GM23338 (cell line): Measurements from ENCODE around the gene MON2. TPM values are rescaled to one million over a fixed set of nuclear protein-coding genes. Genes with fewer than 3 reads are reported as not detected.

Experiments used
- ATAC-seq: fragments of 200-7000 bp; cut with Tn5 transposase; 3 replicates; pipeline ENCODE4 v1.9.1; 2020
- DNase-seq: peaks from one replicate; pipeline ENCODE4 v3.0.0-alpha.2; 2015; ENCODE audit warnings: low spot score
- H2AFZ ChIP-seq: fragments of 200-600 bp; sonication (generic); 2 replicates; pipeline ENCODE4 v1.8.0; 2016; ENCODE audit warnings: antibody characterized with exemption, mild to moderate bottlenecking, moderate library complexity
- H3F3A ChIP-seq: fragments of 200-600 bp; sonication (generic); replicated peaks from 2 replicates; pipeline ENCODE4 v1.8.0; 2017; ENCODE audit warnings: antibody characterized with exemption, mixed run types, low read depth
- H3K27ac ChIP-seq: fragments of 200-600 bp; sonication (generic); 2 replicates; pipeline ENCODE4 v1.6.1; 2016; ENCODE audit warnings: low read depth
- H3K27me3 ChIP-seq: fragments of 200-600 bp; sonication (generic); 2 replicates; pipeline ENCODE4 v1.8.0; 2016; ENCODE audit warnings: mild to moderate bottlenecking, mixed run types, moderate library complexity; ENCODE audit not compliant: insufficient read depth
- H3K36me3 ChIP-seq: fragments of 200-600 bp; sonication (generic); 2 replicates; pipeline ENCODE4 v1.8.0; 2016; ENCODE audit warnings: mild to moderate bottlenecking; ENCODE audit not compliant: insufficient read depth
- H3K4me1 ChIP-seq: fragments of 200-600 bp; sonication (generic); 2 replicates; pipeline ENCODE4 v1.8.0; 2016; ENCODE audit warnings: mild to moderate bottlenecking, moderate library complexity; ENCODE audit not compliant: insufficient read depth
- H3K4me2 ChIP-seq: fragments of 200-600 bp; sonication (generic); 2 replicates; pipeline ENCODE4 v1.7.1; 2017; ENCODE audit warnings: mixed run types
- H3K4me3 ChIP-seq: fragments of 200-600 bp; sonication (generic); 2 replicates; pipeline ENCODE4 v1.6.1; 2016; ENCODE audit warnings: mixed run types
- H3K79me2 ChIP-seq: fragments of 200-600 bp; sonication (generic); replicated peaks from 2 replicates; pipeline ENCODE4 v1.8.0; 2017; ENCODE audit warnings: mild to moderate bottlenecking; ENCODE audit not compliant: insufficient read depth
- H3K9me2 ChIP-seq: fragments of 200-600 bp; sonication (generic); 2 replicates; pipeline ENCODE4 v1.8.0; 2017; ENCODE audit not compliant: insufficient read depth
- H4K20me1 ChIP-seq: fragments of 200-600 bp; sonication (generic); replicated peaks from 2 replicates; pipeline ENCODE4 v1.8.0; 2017; ENCODE audit warnings: mild to moderate bottlenecking; ENCODE audit not compliant: insufficient read depth
- H3K27ac Mint-ChIP-seq: 2 replicates; pipeline ENCODE4 v1.8.0; 2020; ENCODE audit warnings: inconsistent platforms, mild to moderate bottlenecking, moderate library complexity, mixed read lengths
- H3K27me3 Mint-ChIP-seq: 3 replicates; pipeline ENCODE4 v1.8.0; 2022; ENCODE audit warnings: low read depth, mild to moderate bottlenecking, moderate library complexity, mixed read lengths, inconsistent platforms; ENCODE audit not compliant: insufficient read depth, poor library complexity
- H3K36me3 Mint-ChIP-seq: 3 replicates; pipeline ENCODE4 v1.8.0; 2021; ENCODE audit warnings: low read depth, mild to moderate bottlenecking, inconsistent platforms, moderate library complexity, mixed read lengths
- H3K4me1 Mint-ChIP-seq: 3 replicates; pipeline ENCODE4 v1.8.0; 2020; ENCODE audit warnings: mild to moderate bottlenecking, inconsistent platforms, mixed read lengths
- H3K4me3 Mint-ChIP-seq: 3 replicates; pipeline ENCODE4 v1.8.0; 2021; ENCODE audit warnings: moderate library complexity, mild to moderate bottlenecking, inconsistent platforms, mixed read lengths
- H3K9me3 Mint-ChIP-seq: 3 replicates; pipeline ENCODE4 v1.8.0; 2020; ENCODE audit warnings: moderate library complexity, mild to moderate bottlenecking, inconsistent platforms, mixed read lengths
- CREB1 ChIP-seq: fragments of 250-450 bp; sonication (Bioruptor Pico); IDR thresholded peaks from 2 replicates; pipeline ENCODE4 v1.5.0; 2020; ENCODE audit warnings: low read depth, mild to moderate bottlenecking, moderate library complexity
- CTCF ChIP-seq, 2 experiments: fragments of 200-600 bp in 1 of 2; sonication (generic) in 1 of 2; conservative IDR thresholded peaks; 2 replicates each; pipeline versions ENCODE4 v1.5.1 to v1.6.1; 2016 to 2017; ENCODE audit warnings: antibody characterized with exemption in 2 of 2, low read depth in 2 of 2, mild to moderate bottlenecking in 2 of 2, moderate library complexity in 1 of 2
- ETS1 ChIP-seq: IDR thresholded peaks from 2 replicates; pipeline ENCODE4 v1.6.1; 2016; ENCODE audit warnings: antibody characterized with exemption
- EZH2 ChIP-seq: fragments of 200-600 bp; sonication (generic); IDR thresholded peaks from one replicate; pipeline ENCODE4 v1.8.0; 2017; ENCODE audit warnings: antibody characterized with exemption, mild to moderate bottlenecking, low read depth; ENCODE audit not compliant: unreplicated experiment
- EZH2phosphoT487 ChIP-seq: fragments of 200-600 bp; sonication (generic); IDR thresholded peaks from one replicate; pipeline ENCODE4 v1.8.1; 2018; ENCODE audit warnings: antibody characterized with exemption; ENCODE audit not compliant: unreplicated experiment
- NANOG ChIP-seq: IDR thresholded peaks from 2 replicates; pipeline ENCODE4 v1.6.1; 2016; ENCODE audit warnings: antibody characterized with exemption, borderline replicate concordance
- POLR2AphosphoS5 ChIP-seq: IDR thresholded peaks from 2 replicates; pipeline ENCODE4 v1.6.1; 2016; ENCODE audit warnings: antibody characterized with exemption, low read depth
- STAT1 ChIP-seq: IDR thresholded peaks from one replicate; pipeline ENCODE4 v1.6.1; 2016; ENCODE audit warnings: antibody characterized with exemption; ENCODE audit not compliant: unreplicated experiment
- ZNF114 ChIP-seq: fragments of 250-450 bp; sonication (Bioruptor Pico); IDR thresholded peaks from 2 replicates; pipeline ENCODE4 v1.5.0; 2020; ENCODE audit warnings: mild to moderate bottlenecking, moderate library complexity
- ZNF331 ChIP-seq: fragments of 250-450 bp; sonication (Bioruptor Pico); IDR thresholded peaks from 2 replicates; pipeline ENCODE4 v1.5.0; 2020; ENCODE audit warnings: low read depth, mild to moderate bottlenecking, moderate library complexity
- ZNF462 ChIP-seq: fragments of 250-450 bp; sonication (Bioruptor Pico); IDR thresholded peaks from 2 replicates; pipeline ENCODE4 v1.5.0; 2020; ENCODE audit warnings: mild to moderate bottlenecking, moderate library complexity
- polyA plus RNA-seq: library from polyadenylated mRNA; unstranded; fragments of >200 nt; fragmentation: Nextera tagmentation; extraction: Ambion mirVana; gene quantifications from 2 replicates; pipeline ENCODE4 v1.2.1, GENCODE V29; 2016
- total RNA-seq: library from RNA; depleted of rRNA; stranded (reverse); fragments of >200 nt; shearing (Covaris generic); gene quantifications from 2 replicates; pipeline ENCODE4 v1.2.3, GENCODE V29; 2014

MON2 gene
- total and polyA plus RNA-seq, 2 experiments from 2014 or later = 11.0 to 27.3 TPM

- Histone ChIP-seq H3K27me3 (no peaks in the 10 kb centered on the region), H3K4me1 (no peaks in the 10 kb centered on the region), H3F3A (no peaks in the 10 kb centered on the region), H3K4me3 (no peak overlapping the region), H3K9me2 (no peaks in the 10 kb centered on the region), H4K20me1 (no peaks in the 10 kb centered on the region), H3K79me2 (no peaks in the 10 kb centered on the region), H2AFZ (no peak overlapping the region), H3K36me3 (no peaks in the 10 kb centered on the region), H3K27ac (no peak overlapping the region), H3K4me2 (no peak overlapping the region)
- TF ChIP-seq EZH2 (no peak), CREB1 (CRISPR knock-in tag) (no peak), ZNF331 (no peak), CTCF (conservative IDR thresholded peaks at IDR 0.05; ENCODE audit: low read depth in 2 of 2) (no peak), NANOG (no peak), POLR2AphosphoS5 (no peak), EZH2phosphoT487 (no peak), ZNF462 (no peak), ZNF114 (CRISPR knock-in tag) (no peak), STAT1 (no peak), ETS1 (no peak)
- peaks cover 3% of the 10 kb centered on the region for H3K27me3 Mint-ChIP-seq
- peaks cover 5% of the 10 kb centered on the region; the same call in 1 of the 3 replicates for H3K4me1 Mint-ChIP-seq
- H3K4me3 Mint-ChIP-seq = no peak overlapping the region
- DNase-seq = no peak
- H3K27ac Mint-ChIP-seq = no peak overlapping the region
- H3K9me3 Mint-ChIP-seq = no peaks in the 10 kb centered on the region
- H3K36me3 Mint-ChIP-seq = no peaks in the 10 kb centered on the region
- no peak for ATAC-seq
Observed at GRCh38 chr12:62523619-62524018, 57.0 kb downstream of the MON2 start.
